Spleen (tissue), 11 donors: ENCODE data around the gene PRIM2. TPM values are rescaled to one million over a fixed set of nuclear protein-coding genes. Genes with fewer than 3 reads are reported as not detected.

Experiments
- DNase-seq: peaks from one replicate; pipeline ENCODE4 v3.0.0-alpha.2; 2020
- H3K27ac ChIP-seq, 8 donors: fragments of 200-600 bp; sonication (generic) in 7 of 8; 1 replicate in 4 of 8; 2 replicates in 4 of 8; pipeline versions ENCODE4 v1.5.0 to v1.8.0; 2016 to 2021; ENCODE audit warnings: inconsistent platforms in 4 of 8, mild to moderate bottlenecking in 4 of 8, moderate library complexity in 1 of 8
- H3K27me3 ChIP-seq, 7 donors: fragments of 200-600 bp; sonication (generic) in 6 of 7; replicated peaks in 1 of 7; 1 replicate in 4 of 7; 2 replicates in 3 of 7; pipeline versions ENCODE4 v1.5.0 to v1.8.0; 2016 to 2021; ENCODE audit warnings: inconsistent platforms in 3 of 7, mild to moderate bottlenecking in 1 of 7
- H3K36me3 ChIP-seq, 6 donors: fragments of 200-600 bp; sonication (generic) in 5 of 6; 1 replicate in 4 of 6; 2 replicates in 2 of 6; pipeline versions ENCODE4 v1.5.0 to v1.8.0; 2016 to 2021; ENCODE audit warnings: inconsistent platforms in 2 of 6
- H3K4me1 ChIP-seq, 6 donors: fragments of 200-600 bp; sonication (generic) in 5 of 6; 1 replicate in 3 of 6; 2 replicates in 3 of 6; pipeline versions ENCODE4 v1.5.0 to v1.8.0; 2016 to 2021; ENCODE audit warnings: inconsistent platforms in 3 of 6
- H3K4me3 ChIP-seq, 8 donors: fragments of 200-600 bp; sonication (generic) in 7 of 8; 1 replicate in 4 of 8; 2 replicates in 4 of 8; pipeline versions ENCODE4 v1.5.0 to v1.8.0; 2016 to 2021; ENCODE audit warnings: inconsistent platforms in 4 of 8, mild to moderate bottlenecking in 4 of 8, moderate library complexity in 2 of 8
- H3K9me3 ChIP-seq, 8 donors: fragments of 200-600 bp; sonication (generic) in 7 of 8; 1 replicate in 4 of 8; 2 replicates in 4 of 8; pipeline versions ENCODE4 v1.5.0 to v1.8.0; 2016 to 2021; ENCODE audit warnings: inconsistent platforms in 4 of 8
- CTCF ChIP-seq, 11 experiments: fragments of 200-600 bp in 7 of 11; fragments of 450-650 bp in 4 of 11; sonication (generic) in 4 of 11; IDR thresholded peaks in 8 of 11; conservative IDR thresholded peaks in 3 of 11; 1 replicate in 7 of 11; 2 replicates in 4 of 11; pipeline versions ENCODE4 v1.4.0 to v1.8.0; 2016 to 2021; ENCODE audit warnings: antibody characterized with exemption in 11 of 11, inconsistent platforms in 4 of 11, mild to moderate bottlenecking in 1 of 11
- POLR2A ChIP-seq, 3 donors: fragments of 450-650 bp; IDR thresholded peaks; one replicate each; pipeline ENCODE4 v1.5.1; 2017; ENCODE audit warnings: antibody characterized with exemption in 3 of 3, mild to moderate bottlenecking in 1 of 3
- POLR2AphosphoS5 ChIP-seq, 3 donors: sonication (generic); formaldehyde crosslinking; IDR thresholded peaks; one replicate each; pipeline ENCODE4 v1.5.1; 2017; ENCODE audit warnings: antibody characterized with exemption in 3 of 3
- WGBS, 5 donors: extraction: QIAGEN DNeasy Blood & Tissue Kit in 3 of 5; methylation state at CpG; one replicate each; pipeline versions ENCODE4 v1.1.5 to v1.1.7; 2013 to 2018; 5-methylcytosine and 5-hydroxymethylcytosine counted together
- intact Hi-C: fragments of 100-400 bp; cut with DNase I; formaldehyde crosslinking; loops from one replicate; pipeline ENCODE4 v1.15.0; 2023; ENCODE audit warnings: low total_unique reads
- polyA plus RNA-seq, 3 donors: library from polyadenylated mRNA; stranded (reverse); fragments of 200-250 nt; gene quantifications; one replicate each; pipeline ENCODE4 v1.2.1, GENCODE V29; 2013
- total RNA-seq, 7 donors: library from RNA; depleted of rRNA in 3 of 7; stranded (reverse); fragments of >200 nt in 3 of 7; fragmentation: NEBNext Ultra II Directional in 4 of 7; extraction: Animal tissue kit (Norgen Biotek cat#: 25700) in 4 of 7; gene quantifications; one replicate each; pipeline versions ENCODE4 v1.1.0 to v1.2.1, GENCODE V29; 2016 to 2021
- donor health status: healthy with polysubstance abuse.
- donor health status: DM: no; HTN: no; CAD: no; lungs with moderate emphysema.
- donor health status: DM: no; HTN: no; CAD: no.
- donor health status: Bipolar disorder and iron deficiency.
- donor health status: healthy.
- donor health status: DM: no; HTN: no; CAD: no.
- donor health status: DM: yes; HTN: yes; CAD: no.

The PRIM2 gene
- total and polyA plus RNA-seq, 10 donors: 6.0 to 20.2 (median 13.9) TPM

- intact Hi-C loops: no loop called here
- no peaks in the 10 kb centered on the region for H3K9me3 ChIP-seq
- H3K4me1 ChIP-seq: no peaks in the 10 kb centered on the region
- WGBS, 5 donors: 72 to 84% (median 77%) methylated on average over 2 of the region's 2 CpGs
- no peaks in the 10 kb centered on the region for H3K36me3 ChIP-seq
- TF ChIP-seq POLR2AphosphoS5 (IDR thresholded peaks at IDR 0.05) (no peak), CTCF (IDR thresholded peaks at IDR 0.05 in 8 of 11, conservative IDR thresholded peaks at IDR 0.05 in 3 of 11) (no peak), POLR2A (IDR thresholded peaks at IDR 0.05) (no peak)
- H3K4me3 ChIP-seq: no peak overlapping the region
- H3K27ac ChIP-seq: no peak overlapping the region
- no peaks in the 10 kb centered on the region for H3K27me3 ChIP-seq
- DNase-seq: no peak
Measured at GRCh38 chr6:57298741-57299140, 18.7 kb upstream of the PRIM2 start.

GRCh38 chr6:57301757-57302156, 15.7 kb upstream of the PRIM2 start:
- no peak for DNase-seq
- no peak overlapping the region for H3K27ac ChIP-seq
- no peaks in the 10 kb centered on the region for H3K4me1 ChIP-seq
- intact Hi-C loops: no loop called here
- peaks cover 0 to 8% (median 0%) of the 10 kb centered on the region in 7 donors for H3K27me3 ChIP-seq
- H3K4me3 ChIP-seq: no peak overlapping the region
- WGBS, 5 donors: 88 to 96% (median 91%) methylated on average over 1 of the region's 1 CpG
- H3K9me3 ChIP-seq: no peaks in the 10 kb centered on the region
- H3K36me3 ChIP-seq: no peaks in the 10 kb centered on the region
- TF ChIP-seq CTCF (IDR thresholded peaks at IDR 0.05 in 8 of 11, conservative IDR thresholded peaks at IDR 0.05 in 3 of 11) (no peak), POLR2AphosphoS5 (IDR thresholded peaks at IDR 0.05) (no peak), POLR2A (IDR thresholded peaks at IDR 0.05) (no peak)

GRCh38 chr6:57302477-57302876, 15.0 kb upstream of the PRIM2 start:
- DNase-seq: no peak
- H3K36me3 ChIP-seq: no peaks in the 10 kb centered on the region
- intact Hi-C loops: no loop called here
- H3K9me3 ChIP-seq: no peaks in the 10 kb centered on the region
- TF ChIP-seq CTCF (IDR thresholded peaks at IDR 0.05 in 8 of 11, conservative IDR thresholded peaks at IDR 0.05 in 3 of 11): no peak
- TF ChIP-seq POLR2A (IDR thresholded peaks at IDR 0.05): no peak
- TF ChIP-seq POLR2AphosphoS5 (IDR thresholded peaks at IDR 0.05): no peak
- no peak overlapping the region for H3K4me3 ChIP-seq
- 71 to 82% (median 71%) methylated on average over 2 of the region's 2 CpGs for whole genome bisulfite sequencing, 5 donors
- no peaks in the 10 kb centered on the region for H3K4me1 ChIP-seq
- no peak overlapping the region for H3K27ac ChIP-seq
- peaks cover 0 to 9% (median 0%) of the 10 kb centered on the region in 7 donors for H3K27me3 ChIP-seq

- no peaks in the 10 kb centered on the region for H3K9me3 ChIP-seq
- DNase-seq: no peak
- 76 to 90% (median 88%) methylated on average over 1 of the region's 1 CpG for WGBS, 5 donors
- intact Hi-C loops: no loop called here
- H3K27ac ChIP-seq: no peak overlapping the region
- no peaks in the 10 kb centered on the region for H3K36me3 ChIP-seq
- TF ChIP-seq CTCF (IDR thresholded peaks at IDR 0.05 in 8 of 11, conservative IDR thresholded peaks at IDR 0.05 in 3 of 11) (no peak), POLR2AphosphoS5 (IDR thresholded peaks at IDR 0.05) (no peak), POLR2A (IDR thresholded peaks at IDR 0.05) (no peak)
- H3K4me1 ChIP-seq: no peaks in the 10 kb centered on the region
- H3K4me3 ChIP-seq: no peak overlapping the region
- H3K27me3 ChIP-seq: peaks cover 0 to 9% (median 0%) of the 10 kb centered on the region in 7 donors
Measured at GRCh38 chr6:57303931-57304681, 13.3 kb upstream of the PRIM2 start.
